ENCODE measurements around the gene TMED6.

Gene TMED6

DNA sequence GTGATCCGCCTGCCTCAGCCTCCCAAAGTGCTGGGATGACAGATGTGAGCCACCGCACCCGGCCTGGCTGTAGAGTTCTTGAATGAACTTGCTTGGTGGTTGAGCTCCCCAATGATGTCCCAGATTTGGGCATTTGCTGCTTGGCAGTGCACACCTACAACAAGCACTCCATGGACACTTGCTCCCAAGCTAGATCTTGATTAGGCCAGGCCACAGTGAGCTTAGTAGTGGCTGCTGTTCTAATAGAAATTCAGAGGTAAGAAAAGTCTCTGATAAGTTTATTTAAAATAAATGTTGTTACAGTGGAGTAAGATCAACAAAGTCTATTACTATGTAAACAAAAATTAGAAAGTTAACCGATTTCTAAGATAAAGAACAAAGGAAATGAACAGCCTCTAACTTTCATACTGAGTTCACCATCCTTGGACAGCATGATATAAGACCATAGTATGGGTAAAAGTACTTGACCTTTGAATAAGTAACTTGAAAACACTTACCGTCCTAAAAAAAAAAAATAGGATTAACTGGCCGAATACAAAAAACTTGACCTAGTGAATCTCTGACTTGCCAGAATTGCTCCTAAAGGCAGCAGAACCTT lies 951 bp downstream of the TMED6 start:
- no peak for DNase-seq

DNA sequence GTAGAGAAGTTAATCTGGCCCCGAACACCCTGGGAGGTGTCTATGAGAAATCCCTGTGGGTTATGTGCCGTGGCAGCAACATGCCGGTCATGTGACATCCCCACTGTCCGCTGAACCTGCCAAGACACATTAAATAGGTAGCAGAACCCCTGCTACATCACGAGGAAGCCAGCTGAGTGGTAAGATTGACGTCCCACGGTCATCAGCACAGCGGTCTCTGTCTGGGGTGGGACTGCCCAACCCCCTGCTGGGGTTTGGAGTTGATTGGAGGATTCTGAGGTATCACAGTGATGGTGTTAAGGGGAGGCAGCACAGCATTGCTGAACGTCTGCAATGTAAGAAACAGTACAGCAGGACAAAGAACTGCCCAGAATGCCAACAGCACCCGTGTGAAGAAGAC lies 2.0 kb downstream of the TMED6 start:
- no peak for DNase-seq

GRCh38 chr16:69348222-69348621 lies 3.4 kb downstream of the TMED6 start:
- no peak for DNase-seq

GRCh38 chr16:69346683-69347082 lies 4.9 kb downstream of the TMED6 start:
- no peak for DNase-seq

- no peak for DNase-seq
These were observed 5.7 kb downstream of the TMED6 start for GRCh38 chr16:69345923-69346322.

- no peak for DNase-seq
These were observed 7.4 kb downstream of the TMED6 start for GRCh38 chr16:69344171-69344570.

GRCh38 chr16:69340095-69340644 lies 11.4 kb downstream of the TMED6 start:
- DNase-seq = peak; percentile 34

GRCh38 chr16:69339289-69340094 lies 12.1 kb downstream of the TMED6 start, which contains the start of the genes COG8 and NIP7:
Gene COG8, minus strand, starts transcription at chr16:69339564. Its CDS starts 12 bp downstream, at chr16:69339552.
Gene NIP7, plus strand, starts transcription at chr16:69339772. Its CDS starts 58 bp downstream, at chr16:69339830.
- peak; percentile 94 for DNase-seq

GRCh38 chr16:69338557-69339288 lies 12.9 kb downstream of the TMED6 start:
- no peak for DNase-seq

DNA sequence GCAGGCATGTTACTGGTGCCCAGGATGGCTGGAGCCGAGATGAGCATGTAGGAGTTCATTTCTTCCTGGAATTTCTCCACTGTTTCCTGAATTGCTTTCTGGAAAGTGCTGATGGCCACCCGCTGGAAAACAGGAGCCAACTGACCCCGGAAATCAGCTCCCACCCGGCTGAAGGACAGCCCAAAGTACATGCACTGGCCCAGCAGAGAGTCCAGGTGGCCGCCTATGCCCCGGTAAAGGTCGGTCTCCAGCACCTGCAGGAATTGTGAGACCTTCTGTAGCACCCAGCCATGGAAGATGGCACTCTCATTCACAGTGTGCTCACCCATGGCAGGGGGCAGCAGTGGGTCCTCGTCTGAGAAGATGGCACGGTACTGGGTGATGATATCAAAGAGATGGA lies 16.9 kb downstream of the TMED6 start:
- no peak for DNase-seq

DNA sequence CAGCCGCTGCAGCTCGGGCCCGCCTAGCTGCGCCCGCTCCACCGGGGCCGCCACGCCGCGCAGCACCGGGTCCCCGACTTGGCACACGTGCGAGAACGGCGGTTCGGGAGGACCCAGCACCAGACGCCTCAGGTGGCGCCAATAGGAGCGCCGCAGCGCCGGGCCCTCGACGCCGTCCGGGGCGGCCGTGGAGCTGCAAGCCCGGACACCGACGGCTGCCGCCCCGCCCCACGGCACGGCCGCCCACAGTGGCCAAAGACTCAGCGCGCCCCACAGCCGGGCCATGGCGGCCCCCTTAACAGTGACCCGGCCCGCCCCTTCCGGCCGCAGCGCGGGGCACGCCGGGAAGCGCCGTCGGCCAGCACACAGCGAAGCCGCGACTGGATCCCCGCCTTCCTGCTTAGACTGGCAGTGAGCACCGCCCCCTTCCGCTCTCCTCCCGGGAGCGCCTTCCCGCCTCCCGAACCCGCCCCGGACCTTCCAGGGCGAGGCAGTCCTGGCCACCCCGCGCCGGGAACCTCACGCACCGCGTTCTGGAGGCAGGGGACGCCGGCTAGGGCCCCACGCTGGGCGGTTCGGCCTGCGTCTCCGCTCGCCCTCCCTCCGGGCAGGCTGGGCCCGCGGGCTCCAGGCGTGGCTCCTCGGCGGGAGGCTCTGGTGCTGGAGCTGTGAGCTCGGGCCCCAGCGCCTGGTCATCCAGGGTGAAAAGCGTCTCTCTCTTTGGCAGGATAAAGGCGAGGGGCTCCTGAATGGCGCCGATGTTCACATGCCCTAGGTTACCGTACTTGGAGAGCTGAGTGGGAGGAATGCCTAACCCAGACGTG lies 21.1 kb downstream of the TMED6 start, which contains the start of gene PDF:
TSS of gene PDF (minus strand) at position 303 of the 824 bp plus-strand sequence. CDS start at position 285, 18 bp downstream.
- peak; percentile 87 for DNase-seq

GRCh38 chr16:69329369-69330285 lies 22.0 kb downstream of the TMED6 start:
- DNase-seq = peak; percentile 54

DNA sequence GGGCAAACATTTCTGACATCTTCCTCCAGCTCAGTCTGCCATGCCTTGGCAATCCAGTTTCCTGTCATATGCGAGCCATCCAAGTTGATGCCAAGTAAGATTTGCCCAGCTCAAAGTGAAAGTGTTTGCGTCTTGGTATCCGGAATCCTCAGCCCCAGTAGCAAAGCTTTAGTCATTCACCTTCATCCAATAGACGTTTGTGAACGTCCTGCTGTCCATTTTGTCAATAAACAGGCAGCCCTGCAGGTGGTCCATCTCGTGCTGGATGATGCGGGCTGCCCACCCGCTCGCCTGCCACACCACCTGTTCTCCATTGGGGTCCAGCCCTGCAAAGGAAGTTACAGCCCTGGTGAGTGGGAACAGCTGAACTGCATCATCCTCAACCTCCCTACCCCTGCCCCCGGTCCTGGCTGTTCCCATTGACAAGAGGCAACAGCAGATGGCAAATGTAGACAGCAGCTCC lies 22.7 kb downstream of the TMED6 start:
- DNase-seq = no peak

DNA sequence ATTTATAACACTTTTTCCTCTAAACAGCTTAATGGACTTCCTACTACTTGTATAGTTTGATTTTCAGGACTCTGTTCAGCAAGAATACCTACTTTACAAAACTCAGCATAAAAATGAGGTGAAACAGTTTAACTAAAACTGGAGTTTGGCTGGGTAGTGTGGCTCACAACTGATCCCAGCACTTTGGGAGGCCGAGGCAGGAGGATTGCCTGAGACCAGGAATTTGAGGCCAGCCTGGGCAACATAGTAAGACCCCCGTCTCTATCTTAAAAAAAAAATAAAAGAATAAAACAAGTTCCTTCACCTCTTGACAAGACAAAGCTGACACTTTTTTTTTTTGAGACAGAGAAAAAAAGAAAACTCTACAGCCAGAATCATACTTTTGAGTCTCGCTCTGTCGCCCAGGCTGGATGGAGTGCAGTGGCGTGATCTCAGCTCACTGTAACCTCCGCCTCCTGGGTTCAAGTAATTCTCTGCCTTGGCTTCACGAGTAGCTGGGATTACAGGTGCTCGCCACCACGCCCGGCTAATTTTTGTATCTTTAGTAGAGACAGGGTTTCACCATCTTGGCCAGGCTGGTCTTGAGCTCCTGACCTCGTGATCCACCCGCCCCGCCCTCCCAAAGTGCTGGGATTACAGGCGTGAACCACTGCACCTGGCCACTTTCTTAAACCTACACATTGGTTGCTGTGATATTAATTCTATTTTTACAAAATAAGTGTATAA lies 23.8 kb downstream of the TMED6 start:
- DNase-seq = no peak

DNA sequence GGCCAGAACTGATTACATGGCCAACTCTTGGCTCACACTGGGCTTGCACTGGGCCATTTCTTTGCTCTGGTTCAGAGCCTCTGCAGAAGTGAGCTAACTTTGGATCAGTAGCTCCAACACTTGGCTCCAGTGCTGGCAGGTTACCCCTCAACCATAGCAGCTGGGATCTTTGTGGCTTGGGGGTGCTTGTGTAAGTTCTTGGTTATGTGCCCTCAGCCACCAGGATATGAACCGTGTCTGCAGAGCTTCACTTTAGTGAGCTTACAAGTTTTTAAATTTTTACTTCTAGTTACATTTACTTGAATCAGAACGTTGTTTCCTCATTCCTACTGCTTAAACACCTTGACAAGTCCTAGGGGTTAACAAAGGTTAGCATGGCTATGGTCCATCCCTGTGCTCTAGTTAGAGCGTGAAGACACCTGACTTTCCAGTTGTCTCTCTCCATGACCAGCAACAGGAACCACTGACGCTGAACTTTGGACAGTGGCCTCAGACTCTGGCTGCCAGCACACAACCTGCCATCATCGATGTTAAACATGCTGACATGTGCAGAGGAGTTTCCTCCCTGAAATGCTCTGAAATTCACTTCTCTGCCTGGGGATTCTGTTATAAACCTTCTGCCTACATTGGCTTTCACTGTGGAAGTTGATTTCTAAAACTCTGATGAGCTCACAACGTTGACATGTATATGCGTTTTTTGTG lies 25.3 kb downstream of the TMED6 start:
- DNase-seq = no peak

GRCh38 chr16:69325784-69326171 lies 25.8 kb downstream of the TMED6 start:
- no peak for DNase-seq

DNA sequence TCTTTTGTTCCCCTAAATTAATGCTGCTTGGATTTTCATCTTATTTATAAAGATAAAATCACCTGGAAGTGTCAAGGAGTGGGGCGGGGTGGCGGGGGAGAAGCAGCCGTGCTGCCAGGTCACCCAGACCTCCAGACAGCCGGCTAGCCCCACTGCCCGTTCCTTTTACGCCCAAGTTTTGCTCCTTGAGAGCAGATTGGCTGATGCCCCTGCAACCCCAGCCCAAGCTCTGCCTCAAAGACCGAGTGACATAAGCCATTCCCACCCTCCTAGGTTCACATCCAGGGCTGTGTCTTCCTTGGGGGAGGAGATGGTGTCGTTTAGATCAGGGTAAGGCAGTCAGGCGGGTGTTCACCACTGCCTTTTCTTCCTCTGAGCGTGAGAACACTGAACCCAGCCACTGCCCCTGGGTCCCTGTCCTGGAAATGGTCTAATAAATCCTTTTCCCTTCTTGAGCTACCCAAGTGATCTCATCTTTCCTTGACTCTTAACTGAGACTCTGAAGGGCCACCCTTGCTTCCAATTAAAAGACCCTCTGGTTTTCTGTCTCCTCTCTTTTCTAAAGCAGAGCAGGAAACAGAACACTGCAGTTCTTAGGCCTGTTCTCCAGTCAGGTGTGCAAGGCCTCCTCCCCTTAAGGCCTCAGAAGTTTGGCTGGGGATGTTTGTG lies 26.9 kb downstream of the TMED6 start:
- DNase-seq = no peak

DNA sequence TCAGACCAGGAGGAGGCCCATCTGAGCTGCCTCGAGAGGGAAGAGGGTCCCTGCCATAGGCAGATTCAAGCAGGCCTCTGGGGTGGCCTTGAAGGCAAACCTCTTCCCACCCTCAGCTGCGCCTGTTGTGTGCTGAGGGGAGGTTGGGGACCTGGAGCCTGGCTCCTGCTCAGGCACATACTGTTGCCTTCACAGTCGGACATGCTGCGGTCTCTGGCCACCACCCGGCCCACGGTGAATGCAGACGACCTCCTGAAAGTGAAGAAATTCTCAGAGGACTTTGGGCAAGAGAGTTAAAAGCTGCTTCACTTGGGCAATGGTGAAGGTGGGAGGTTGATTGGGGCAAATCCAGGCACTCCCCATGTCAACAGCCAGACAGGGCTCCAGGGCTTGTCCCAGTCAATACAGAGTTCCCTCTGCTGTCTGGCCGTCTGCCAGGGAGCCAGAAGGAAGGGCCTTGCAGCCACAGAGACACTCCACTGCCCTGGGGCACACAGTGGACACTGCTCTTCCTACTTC lies 27.5 kb downstream of the TMED6 start:
- no peak for DNase-seq

DNA sequence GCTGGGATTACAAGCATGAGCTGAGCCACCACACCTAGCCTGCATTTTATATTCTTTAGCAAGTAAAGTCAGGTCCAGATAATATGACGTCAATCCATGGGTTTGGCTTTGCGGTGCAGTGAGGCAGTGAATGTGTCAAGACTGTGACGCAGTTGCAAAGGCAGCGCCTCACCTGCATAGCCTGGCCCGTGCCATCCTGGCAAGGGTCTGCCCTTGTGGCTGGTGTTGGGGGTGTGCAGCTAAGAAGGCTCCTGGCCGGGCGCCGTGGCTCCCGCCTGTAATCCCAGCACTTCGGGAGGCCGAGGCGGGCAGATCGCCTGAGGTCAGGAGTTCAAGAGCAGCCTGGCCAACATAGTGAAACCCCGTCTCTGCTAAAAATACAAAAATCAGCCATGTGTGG lies 28.2 kb downstream of the TMED6 start:
- DNase-seq = no peak
